NB4 (cell line): ENCODE results near the gene COL4A4.
A peak's percentile ranks its signal among the peaks of the same experiment; 100 is the strongest.

ENCODE experiments used
- DNase-seq: peaks from one replicate; pipeline ENCODE4 v3.0.0; 2010; ENCODE audit warnings: low read depth
- H3K4me3 ChIP-seq: one replicate; pipeline ENCODE4 v1.5.1; 2011; ENCODE audit warnings: mild to moderate bottlenecking, low read depth, low read length, moderate library complexity
- MYC ChIP-seq: IDR thresholded peaks from 2 replicates; pipeline ENCODE4 v1.6.1; 2011; ENCODE audit warnings: low read depth, low read length
- POLR2A ChIP-seq: IDR thresholded peaks from 2 replicates; pipeline ENCODE4 v1.6.1; 2011; ENCODE audit warnings: mild to moderate bottlenecking; ENCODE audit not compliant: insufficient read length; ENCODE audit errors: extremely low read depth
- TF ChIP-seq, protein P1 (sequence below): IDR thresholded peaks from 2 replicates; pipeline ENCODE4 v1.6.1; 2011; ENCODE audit warnings: low read depth, low read length
- TF ChIP-seq, protein P2 (sequence below): IDR thresholded peaks from one replicate; pipeline ENCODE4 v1.5.1; 2012; ENCODE audit warnings: low read depth, low read length

The COL4A4 gene

DNA sequence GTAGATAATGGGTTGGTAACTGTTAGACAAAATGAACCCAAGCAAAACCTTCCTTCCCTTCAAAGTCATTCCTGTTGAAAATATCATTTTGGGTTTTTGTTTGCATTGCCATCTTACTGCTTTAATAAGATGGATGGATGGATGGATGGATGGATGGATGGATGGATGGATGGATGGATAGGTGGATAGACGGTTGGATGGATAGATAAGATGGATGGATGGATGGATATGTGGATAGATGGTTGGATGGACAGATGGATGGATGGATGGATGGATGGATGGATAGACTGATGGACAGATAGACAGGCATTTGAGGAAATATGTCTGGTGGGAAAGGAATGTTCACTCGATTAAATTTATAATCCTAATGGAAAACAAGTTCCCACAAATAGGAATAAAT, 133.2 kb downstream of the COL4A4 start:
- TF ChIP-seq, protein P1, sequence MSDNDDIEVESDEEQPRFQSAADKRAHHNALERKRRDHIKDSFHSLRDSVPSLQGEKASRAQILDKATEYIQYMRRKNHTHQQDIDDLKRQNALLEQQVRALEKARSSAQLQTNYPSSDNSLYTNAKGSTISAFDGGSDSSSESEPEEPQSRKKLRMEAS = no peak
- TF ChIP-seq MYC (no peak), POLR2A (no peak)
- TF ChIP-seq, protein P2, sequence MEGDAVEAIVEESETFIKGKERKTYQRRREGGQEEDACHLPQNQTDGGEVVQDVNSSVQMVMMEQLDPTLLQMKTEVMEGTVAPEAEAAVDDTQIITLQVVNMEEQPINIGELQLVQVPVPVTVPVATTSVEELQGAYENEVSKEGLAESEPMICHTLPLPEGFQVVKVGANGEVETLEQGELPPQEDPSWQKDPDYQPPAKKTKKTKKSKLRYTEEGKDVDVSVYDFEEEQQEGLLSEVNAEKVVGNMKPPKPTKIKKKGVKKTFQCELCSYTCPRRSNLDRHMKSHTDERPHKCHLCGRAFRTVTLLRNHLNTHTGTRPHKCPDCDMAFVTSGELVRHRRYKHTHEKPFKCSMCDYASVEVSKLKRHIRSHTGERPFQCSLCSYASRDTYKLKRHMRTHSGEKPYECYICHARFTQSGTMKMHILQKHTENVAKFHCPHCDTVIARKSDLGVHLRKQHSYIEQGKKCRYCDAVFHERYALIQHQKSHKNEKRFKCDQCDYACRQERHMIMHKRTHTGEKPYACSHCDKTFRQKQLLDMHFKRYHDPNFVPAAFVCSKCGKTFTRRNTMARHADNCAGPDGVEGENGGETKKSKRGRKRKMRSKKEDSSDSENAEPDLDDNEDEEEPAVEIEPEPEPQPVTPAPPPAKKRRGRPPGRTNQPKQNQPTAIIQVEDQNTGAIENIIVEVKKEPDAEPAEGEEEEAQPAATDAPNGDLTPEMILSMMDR = no peak
- no peak for DNase-seq
- no peak overlapping the region for H3K4me3 ChIP-seq

GRCh38 chr2:227029426-227030105, 134.4 kb downstream of the COL4A4 start:
- peak; percentile 61 for DNase-seq
- H3K4me3 ChIP-seq = no peak overlapping the region
- no peak for TF ChIP-seq MYC

GRCh38 chr2:227025510-227025909, 138.5 kb downstream of the COL4A4 start:
- H3K4me3 ChIP-seq = no peak overlapping the region
- no peak for DNase-seq
- no peak for TF ChIP-seq MYC
- TF ChIP-seq, protein P1 = no peak
- TF ChIP-seq, protein P2 = no peak
- TF ChIP-seq POLR2A = no peak

DNA sequence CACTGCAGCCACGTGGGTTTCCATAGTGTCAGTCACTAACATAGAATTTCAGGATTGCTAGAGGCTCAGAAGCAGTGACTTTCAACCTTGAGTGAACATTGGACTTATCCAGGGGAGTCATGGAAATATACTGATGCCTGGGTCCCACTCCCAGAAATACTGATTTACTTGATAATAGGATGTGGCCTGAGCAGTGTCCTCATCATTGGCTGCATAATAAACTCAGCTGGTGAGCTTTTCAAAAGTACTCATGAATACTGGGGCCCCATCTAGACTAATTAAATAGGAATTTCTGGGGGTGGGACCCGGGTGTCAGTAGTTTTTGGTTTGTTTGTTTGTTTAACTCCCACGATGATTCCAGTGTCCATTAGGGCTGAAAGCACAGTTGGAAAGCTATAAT, 141.4 kb downstream of the COL4A4 start:
- no peak for DNase-seq
- H3K4me3 ChIP-seq = no peak overlapping the region
- TF ChIP-seq, protein P1 = no peak
- TF ChIP-seq MYC (no peak), POLR2A (no peak)
- TF ChIP-seq, protein P2 = no peak

GRCh38 chr2:227020416-227020815, 143.6 kb downstream of the COL4A4 start:
- no peak for DNase-seq
- TF ChIP-seq POLR2A = no peak
- TF ChIP-seq, protein P1 = no peak
- no peak for TF ChIP-seq MYC
- TF ChIP-seq, protein P2 = no peak
- no peak overlapping the region for H3K4me3 ChIP-seq

DNA sequence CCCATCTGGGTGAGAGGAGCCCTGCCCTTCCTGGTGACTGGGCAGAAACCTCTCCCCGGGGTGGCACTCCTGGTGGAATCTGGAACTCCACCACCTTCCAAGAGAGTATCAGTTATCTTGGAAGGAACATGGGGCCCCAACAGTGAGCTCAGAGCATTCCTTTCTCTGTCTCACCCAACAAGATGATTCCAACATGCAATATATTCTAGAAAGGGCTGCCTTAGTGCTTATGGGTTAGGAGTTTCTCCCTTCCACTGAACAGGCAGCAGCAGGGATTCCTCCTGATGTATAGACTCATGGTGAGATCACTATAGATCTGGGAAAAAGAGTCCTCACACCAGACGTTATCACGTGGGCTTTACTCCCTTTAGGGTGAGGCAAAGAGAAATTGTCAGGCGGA, 147.1 kb downstream of the COL4A4 start:
- DNase-seq = no peak
- H3K4me3 ChIP-seq = no peak overlapping the region
- TF ChIP-seq MYC = no peak
- no peak for TF ChIP-seq POLR2A
- TF ChIP-seq, protein P1 = no peak
- TF ChIP-seq, protein P2 = no peak
